Measurements from ENCODE around the gene PRAMEF13.
A peak's percentile ranks its signal among the peaks of the same experiment; 100 is the strongest.
"Not testable (repeated sequence)": the region's sequence is repeated elsewhere in the genome, so short reads cannot be mapped to it uniquely, and the experiment has no call there.

PRAMEF13 gene, protein sequence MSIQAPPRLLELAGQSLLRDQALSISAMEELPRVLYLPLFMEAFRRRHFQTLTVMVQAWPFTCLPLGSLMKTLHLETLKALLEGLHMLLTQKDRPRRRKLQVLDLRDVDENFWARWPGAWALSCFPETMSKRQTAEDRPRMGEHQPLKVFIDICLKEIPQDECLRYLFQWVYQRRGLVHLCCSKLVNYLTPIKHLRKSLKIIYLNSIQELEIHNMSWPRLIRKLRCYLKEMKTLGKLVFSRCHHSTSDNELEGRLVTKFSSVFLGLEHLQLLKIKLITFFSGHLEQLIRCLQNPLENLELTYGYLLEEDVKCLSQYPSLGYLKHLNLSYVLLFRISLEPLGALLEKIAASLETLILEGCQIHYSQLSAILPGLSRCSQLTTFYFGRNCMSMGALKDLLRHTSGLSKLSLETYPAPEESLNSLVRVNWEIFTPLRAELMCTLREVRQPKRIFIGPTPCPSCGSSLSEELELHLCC

GRCh38 chr1:13201309-13201708 is at the start of gene PRAMEF13:
Gene PRAMEF13 (minus strand): TSS chr1:13201409. CDS start chr1:13199589, 1,820 bp downstream.
- not testable (repeated sequence) for DNase-seq (ENCODE audit: low read depth); H3K4me3 ChIP-seq (ENCODE audit: low read depth, low read length)

DNA sequence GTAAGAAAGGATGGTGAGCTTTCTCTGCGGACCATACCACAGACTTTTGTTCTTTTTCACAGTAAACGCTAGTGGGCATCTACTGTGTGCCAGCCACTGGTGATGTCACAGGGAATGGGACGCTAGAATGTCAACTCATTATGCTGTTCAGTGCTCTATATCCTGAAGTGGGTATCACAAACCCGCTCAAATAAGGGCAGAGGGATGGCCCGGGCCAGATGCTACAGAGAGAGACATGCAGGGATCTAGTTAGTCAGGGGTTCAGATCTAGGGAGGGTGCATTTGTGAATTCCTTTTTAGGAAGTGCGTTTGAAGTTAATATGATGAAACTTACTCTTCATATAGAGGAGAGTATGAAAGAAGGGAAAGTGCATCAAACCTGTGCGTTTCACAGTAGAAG is 45.9 kb upstream of the PRAMEF13 start:
- H3K4me3 ChIP-seq (ENCODE audit: low read depth, low read length); DNase-seq (ENCODE audit: low read depth): not testable (repeated sequence)

GRCh38 chr1:13246554-13246871 is 45.3 kb upstream of the PRAMEF13 start:
- not testable (repeated sequence) for DNase-seq (ENCODE audit: low read depth)

DNA sequence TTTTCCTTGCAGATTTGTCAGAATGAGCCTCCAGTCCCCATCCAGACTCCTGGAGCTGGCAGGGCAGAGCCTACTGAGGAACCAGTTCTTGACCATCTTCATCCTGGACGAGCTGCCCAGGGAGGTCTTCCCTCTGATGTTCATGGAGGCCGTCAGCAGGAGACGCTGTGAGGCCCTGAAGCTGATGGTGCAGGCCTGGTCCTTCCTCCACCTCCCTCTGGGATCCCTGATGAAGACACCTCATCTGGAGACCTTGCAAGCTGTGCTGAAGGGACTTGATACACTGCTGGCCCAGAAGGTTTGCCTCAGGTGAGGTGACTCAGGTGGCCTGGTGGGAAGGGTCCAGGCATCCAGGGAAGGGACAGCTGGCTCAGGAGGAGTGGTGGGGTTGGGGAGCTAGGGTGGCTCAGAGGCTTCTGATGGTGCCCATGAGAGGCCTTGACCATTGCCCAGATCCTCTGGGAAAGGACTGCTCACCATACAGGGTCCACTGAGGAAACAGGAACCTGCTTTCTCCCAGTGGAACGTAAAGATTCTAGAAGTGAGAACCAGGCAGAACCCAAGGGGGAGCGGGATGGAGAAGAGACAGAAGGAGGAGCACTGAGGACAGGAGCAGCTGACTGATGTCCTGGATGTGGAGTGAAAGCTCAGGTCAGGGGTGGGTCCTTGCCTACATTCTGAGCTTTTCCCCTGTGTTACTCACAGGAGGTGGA is 44.8 kb upstream of the PRAMEF13 start:
- not testable (repeated sequence) for H3K4me3 ChIP-seq (ENCODE audit: low read depth, low read length)

More at GRCh38 chr1:13246554-13246871, 45.3 kb upstream of the PRAMEF13 start:
- H3K4me3 ChIP-seq (ENCODE audit: low read depth, low read length) = not testable (repeated sequence)

GRCh38 chr1:13243536-13244263 is 42.5 kb upstream of the PRAMEF13 start:
- DNase-seq (ENCODE audit: low read depth); H3K4me3 ChIP-seq (ENCODE audit: low read depth, low read length): not testable (repeated sequence)

More for the DNA sequence above, 44.8 kb upstream of the PRAMEF13 start:
- not testable (repeated sequence) for DNase-seq (ENCODE audit: low read depth)

GRCh38 chr1:13239633-13240032 is 38.4 kb upstream of the PRAMEF13 start:
- H3K4me3 ChIP-seq (ENCODE audit: low read depth, low read length); DNase-seq (ENCODE audit: low read depth): not testable (repeated sequence)

GRCh38 chr1:13237572-13237971 is 36.4 kb upstream of the PRAMEF13 start:
- DNase-seq (ENCODE audit: low read depth); H3K4me3 ChIP-seq (ENCODE audit: low read depth, low read length): not testable (repeated sequence)

- not testable (repeated sequence) for DNase-seq (ENCODE audit: low read depth); H3K4me3 ChIP-seq (ENCODE audit: low read depth, low read length)
Measured at GRCh38 chr1:13234057-13234456, 32.8 kb upstream of the PRAMEF13 start.

DNA sequence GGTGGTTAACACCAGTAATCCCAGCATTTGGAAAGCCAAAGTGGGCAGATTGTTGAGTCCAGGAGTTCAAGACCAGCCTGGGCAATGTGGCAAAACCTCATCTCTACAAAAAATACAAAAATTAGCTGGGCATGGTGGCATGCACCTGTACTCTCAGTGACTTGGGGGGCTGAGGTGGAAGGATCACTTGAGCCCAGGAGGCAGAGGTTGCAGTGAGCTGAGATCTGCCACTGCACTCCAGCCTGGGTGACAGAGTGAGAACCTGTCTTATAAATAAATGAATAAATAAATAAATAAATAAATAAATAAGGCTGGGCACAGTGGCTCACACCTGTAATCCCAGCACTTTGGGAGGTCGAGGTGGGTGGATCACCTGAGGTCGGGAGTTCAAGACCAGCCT is 30.8 kb upstream of the PRAMEF13 start:
- DNase-seq (ENCODE audit: low read depth); H3K4me3 ChIP-seq (ENCODE audit: low read depth, low read length): not testable (repeated sequence)

DNA sequence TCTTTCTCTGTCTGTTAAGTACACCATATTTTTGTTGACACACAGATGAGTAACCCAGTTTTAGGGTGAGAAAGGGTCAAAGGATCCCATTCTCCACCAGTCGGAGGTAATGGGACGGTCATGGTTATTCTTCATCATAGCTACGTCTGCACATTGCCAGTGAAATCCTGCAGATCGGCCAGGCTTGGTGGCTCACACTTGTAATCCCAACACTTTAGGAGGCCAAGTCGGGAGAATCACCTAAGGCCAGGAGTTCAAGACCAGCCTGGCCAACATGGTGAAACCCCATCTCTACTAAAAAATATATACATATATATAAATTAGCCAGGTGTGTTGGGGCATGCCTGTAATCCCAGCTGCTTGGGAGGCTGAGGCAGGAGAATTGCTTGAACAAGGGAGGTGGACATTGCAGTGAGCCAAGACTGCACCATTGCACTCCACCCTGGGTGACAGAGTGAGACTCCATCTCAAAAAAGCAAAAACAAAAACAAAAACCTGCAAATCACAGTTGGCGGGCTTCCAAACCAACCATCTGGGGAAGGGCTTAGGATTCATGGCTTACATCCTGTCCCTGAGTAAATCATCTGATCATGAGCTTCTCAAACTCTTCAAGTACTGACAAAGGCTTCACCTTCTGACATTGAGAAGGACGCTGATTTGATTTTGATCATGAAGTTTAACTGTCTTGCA is 30.0 kb upstream of the PRAMEF13 start:
- H3K4me3 ChIP-seq (ENCODE audit: low read depth, low read length); DNase-seq (ENCODE audit: low read depth): not testable (repeated sequence)

- DNase-seq (ENCODE audit: low read depth); H3K4me3 ChIP-seq (ENCODE audit: low read depth, low read length): not testable (repeated sequence)
Measured at GRCh38 chr1:13230601-13231000, 29.4 kb upstream of the PRAMEF13 start.

GRCh38 chr1:13230096-13230495 is 28.9 kb upstream of the PRAMEF13 start:
- not testable (repeated sequence) for H3K4me3 ChIP-seq (ENCODE audit: low read depth, low read length); DNase-seq (ENCODE audit: low read depth)

DNA sequence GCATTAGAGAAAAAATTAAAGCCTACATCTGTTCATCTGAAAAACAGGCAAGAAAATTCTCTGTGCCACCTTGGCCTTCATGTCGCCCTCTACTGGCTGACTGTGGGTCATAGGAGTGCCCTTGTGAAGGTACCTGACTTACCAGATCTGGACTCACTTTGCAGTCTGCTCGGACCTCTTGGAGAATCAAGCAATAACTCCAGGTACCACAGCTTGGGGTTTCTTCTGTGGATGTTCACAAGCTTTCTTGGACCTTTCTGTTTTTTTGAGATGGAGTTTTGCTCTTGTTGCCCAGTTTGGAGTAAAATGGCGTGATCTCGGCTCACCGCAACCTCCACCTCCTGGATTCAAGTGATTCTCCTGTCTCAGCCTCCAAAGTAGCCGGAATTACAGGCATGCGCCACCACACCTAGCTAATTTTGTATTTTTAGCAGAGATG is 27.2 kb upstream of the PRAMEF13 start:
- peak; percentile 93 for TF ChIP-seq CTCF (IDR thresholded peaks at IDR 0.05; ENCODE audit: low read depth, low read length)
- TF ChIP-seq MAX (IDR thresholded peaks at IDR 0.05; ENCODE audit: low read depth, low read length) = no peak
- DNase-seq (ENCODE audit: low read depth) = peak; percentile 53
- H3K4me3 ChIP-seq (ENCODE audit: low read depth, low read length) = no peak overlapping the region

DNA sequence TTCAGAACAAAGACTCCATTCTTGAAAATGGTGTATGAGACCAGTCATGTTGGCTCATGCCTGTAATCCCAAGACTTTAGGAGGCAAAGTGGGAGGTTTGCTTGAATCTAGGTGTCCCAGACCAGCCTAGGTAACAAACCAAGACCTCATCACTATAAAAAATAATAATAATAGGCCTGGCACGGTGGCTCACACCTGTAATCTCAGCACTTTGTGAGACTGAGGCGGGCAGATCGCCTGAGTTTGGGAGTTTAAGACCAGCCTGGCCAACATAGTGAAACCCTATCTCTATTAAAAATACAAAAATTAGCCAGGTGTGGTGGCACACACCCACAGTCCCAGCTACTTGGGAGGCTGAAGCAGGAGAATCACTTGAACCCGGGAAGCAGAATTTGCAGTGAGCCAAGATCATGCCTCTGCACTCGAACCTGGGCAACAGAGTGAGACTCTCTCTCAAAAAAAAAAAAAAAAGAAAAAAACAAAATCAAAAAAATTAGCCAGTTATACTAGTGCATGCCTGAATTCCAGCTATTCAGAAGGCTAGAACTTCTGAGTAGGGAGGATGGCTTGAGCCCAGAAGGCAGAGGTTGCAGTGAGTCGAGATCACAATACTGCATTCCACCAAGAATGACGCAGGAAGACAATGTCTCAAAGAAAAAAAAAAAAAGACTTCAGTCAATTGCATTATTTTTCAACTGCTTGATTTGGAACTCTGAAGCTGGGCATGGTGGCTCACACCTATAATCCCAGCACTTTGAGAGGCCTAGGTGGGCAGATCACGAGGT is 26.3 kb upstream of the PRAMEF13 start:
- not testable (repeated sequence) for H3K4me3 ChIP-seq (ENCODE audit: low read depth, low read length); DNase-seq (ENCODE audit: low read depth)

GRCh38 chr1:13225675-13226204 is 24.5 kb upstream of the PRAMEF13 start, which contains the start of gene PRAMEF18:
Gene PRAMEF18 (minus strand): TSS chr1:13226154. CDS start chr1:13226106, 48 bp downstream.
- not testable (repeated sequence) for H3K4me3 ChIP-seq (ENCODE audit: low read depth, low read length); DNase-seq (ENCODE audit: low read depth)
